ENCODE data around the gene GIGYF2.

- TF ChIP-seq ZC3H13 (CRISPR knock-in tag; IDR thresholded peaks at IDR 0.05) (peak; percentile 74), ZNF841 (CRISPR knock-in tag; IDR thresholded peaks at IDR 0.05; ENCODE audit: borderline replicate concordance) (peak; percentile 74; the same call in 1 of the 2 replicates), ZBTB25 (CRISPR knock-in tag; IDR thresholded peaks at IDR 0.05) (peak; percentile 23; the same call in 1 of the 2 replicates), CEBPB (IDR thresholded peaks at IDR 0.05; ENCODE audit: borderline replicate concordance, low read depth, low read length) (no peak), TFE3 (CRISPR knock-in tag; IDR thresholded peaks at IDR 0.05) (peak; percentile 71; the same call in 1 of the 2 replicates), CTCF (CRISPR knock-in tag; IDR thresholded peaks at IDR 0.05) (peak; percentile 35), ELK4 (CRISPR knock-in tag; IDR thresholded peaks at IDR 0.05; ENCODE audit: borderline replicate concordance) (no peak), RBAK (CRISPR knock-in tag; IDR thresholded peaks at IDR 0.05) (no peak), GABPA (IDR thresholded peaks at IDR 0.05; ENCODE audit: low read depth, low read length) (no peak), GABPA (CRISPR knock-in tag; IDR thresholded peaks at IDR 0.05; ENCODE audit: low read depth) (peak; percentile 70), TAF1 (CRISPR knock-in tag; IDR thresholded peaks at IDR 0.05) (peak; percentile 65), MAX (IDR thresholded peaks at IDR 0.05) (peak; percentile 88), FOXK2 (IDR thresholded peaks at IDR 0.05) (peak; percentile 65; the same call in 1 of the 2 replicates), NR2C2 (CRISPR knock-in tag; IDR thresholded peaks at IDR 0.05; ENCODE audit: borderline replicate concordance) (peak; percentile 68), ZBTB33 (CRISPR knock-in tag; IDR thresholded peaks at IDR 0.05) (no peak; the same call in 1 of the 2 replicates)
Measured at GRCh38 chr2:232697059-232697806, at the start of gene GIGYF2.
